Mesenchymal stem cell (in vitro differentiated cells and primary cell): ENCODE data around the gene NFASC.

Experiments
- DNase-seq: peaks from one replicate; pipeline ENCODE4 v3.0.0-alpha.2; 2013
- H2AFZ ChIP-seq: one replicate; pipeline ENCODE4 v1.6.1; 2013; ENCODE audit warnings: low read depth, mild to moderate bottlenecking, control low read depth, inconsistent platforms, low read length, moderate library complexity
- H2AK5ac ChIP-seq: 2 replicates; pipeline ENCODE4 v1.6.1; 2013; ENCODE audit warnings: low read length, moderate library complexity, mild to moderate bottlenecking, inconsistent platforms; ENCODE audit not compliant: severe bottlenecking
- H2BK120ac ChIP-seq: one replicate; pipeline ENCODE4 v1.6.1; 2013; ENCODE audit warnings: low read depth, mild to moderate bottlenecking, inconsistent platforms, low read length, moderate library complexity
- H2BK12ac ChIP-seq, 2 experiments: one replicate each; pipeline ENCODE4 v1.6.1; 2013; ENCODE audit warnings: inconsistent platforms in 2 of 2, low read length in 2 of 2, mild to moderate bottlenecking in 2 of 2, moderate library complexity in 2 of 2, control low read depth in 1 of 2
- H2BK15ac ChIP-seq: one replicate; pipeline ENCODE4 v1.6.1; 2013; ENCODE audit warnings: mild to moderate bottlenecking, low read depth, inconsistent platforms; ENCODE audit not compliant: poor library complexity, severe bottlenecking
- H2BK5ac ChIP-seq: 2 replicates; pipeline ENCODE4 v1.6.1; 2013; ENCODE audit warnings: low read depth, mild to moderate bottlenecking, low read length, control low read depth, inconsistent platforms; ENCODE audit not compliant: poor library complexity, severe bottlenecking
- H3K14ac ChIP-seq, 2 experiments: one replicate each; pipeline ENCODE4 v1.6.1; 2013; ENCODE audit warnings: inconsistent platforms in 2 of 2, low read length in 2 of 2, control low read depth in 1 of 2, mild to moderate bottlenecking in 1 of 2, moderate library complexity in 1 of 2
- H3K18ac ChIP-seq, 2 experiments: one replicate each; pipeline ENCODE4 v1.6.1; 2013; ENCODE audit warnings: inconsistent platforms in 2 of 2, low read length in 2 of 2, control low read depth in 1 of 2, low read depth in 1 of 2, mild to moderate bottlenecking in 1 of 2
- H3K23ac ChIP-seq, 2 experiments: one replicate each; pipeline ENCODE4 v1.6.1; 2013; ENCODE audit warnings: inconsistent platforms in 2 of 2, low read length in 2 of 2, mild to moderate bottlenecking in 2 of 2, moderate library complexity in 2 of 2, control low read depth in 1 of 2
- H3K27ac ChIP-seq: 2 replicates; pipeline ENCODE4 v1.5.1; 2013; ENCODE audit warnings: mild to moderate bottlenecking, moderate library complexity, low read length, control low read depth, inconsistent platforms; ENCODE audit not compliant: poor library complexity, severe bottlenecking
- H3K27me3 ChIP-seq, 2 experiments: 2 replicates each; pipeline versions ENCODE4 v1.6.1 to v1.7.0; 2013; ENCODE audit warnings: low read length in 2 of 2, mild to moderate bottlenecking in 2 of 2, moderate library complexity in 2 of 2, control low read depth in 1 of 2, inconsistent platforms in 1 of 2; ENCODE audit not compliant: control insufficient read depth in 1 of 2, insufficient read depth in 1 of 2
- H3K36me3 ChIP-seq, 2 experiments: 2 replicates each; pipeline versions ENCODE4 v1.6.1 to v1.7.0; 2013; ENCODE audit warnings: low read length in 2 of 2, control low read depth in 1 of 2, inconsistent platforms in 1 of 2, low read depth in 1 of 2, mild to moderate bottlenecking in 1 of 2; ENCODE audit not compliant: insufficient read depth in 2 of 2, control insufficient read depth in 1 of 2
- H3K4ac ChIP-seq, 2 experiments: one replicate each; pipeline ENCODE4 v1.6.1; 2013; ENCODE audit warnings: inconsistent platforms in 2 of 2, low read length in 2 of 2, mild to moderate bottlenecking in 2 of 2, moderate library complexity in 2 of 2, control low read depth in 1 of 2, low read depth in 1 of 2
- H3K4me1 ChIP-seq: 2 replicates; pipeline ENCODE4 v1.6.1; 2013; ENCODE audit warnings: low read depth, low read length, control low read depth; ENCODE audit not compliant: control insufficient read depth, insufficient read depth
- H3K4me2 ChIP-seq: 2 replicates; pipeline ENCODE4 v1.6.1; 2013; ENCODE audit warnings: low read length, mild to moderate bottlenecking, inconsistent platforms; ENCODE audit not compliant: poor library complexity, severe bottlenecking
- H3K4me3 ChIP-seq, 2 experiments: 2 replicates each; pipeline versions ENCODE4 v1.5.1 to v1.7.0; 2013; ENCODE audit warnings: low read length in 2 of 2, mild to moderate bottlenecking in 2 of 2, control low read depth in 1 of 2, low read depth in 1 of 2; ENCODE audit not compliant: insufficient read depth in 1 of 2
- H3K79me1 ChIP-seq: replicated peaks from 2 replicates; pipeline ENCODE4 v1.6.1; 2013; ENCODE audit warnings: mild to moderate bottlenecking, control low read depth, low read length, inconsistent platforms; ENCODE audit not compliant: poor library complexity, severe bottlenecking
- H3K9ac ChIP-seq: 2 replicates; pipeline ENCODE4 v1.7.0; 2013; ENCODE audit warnings: mild to moderate bottlenecking, low read length, moderate library complexity
- H3K9me3 ChIP-seq: 2 replicates; pipeline ENCODE4 v1.7.0; 2013; ENCODE audit warnings: mild to moderate bottlenecking, low read length; ENCODE audit not compliant: control insufficient read depth
- H4K8ac ChIP-seq: one replicate; pipeline ENCODE4 v1.6.1; 2013; ENCODE audit warnings: inconsistent platforms, mild to moderate bottlenecking, low read length, moderate library complexity
- H4K91ac ChIP-seq: one replicate; pipeline ENCODE4 v1.6.1; 2013; ENCODE audit warnings: mild to moderate bottlenecking, low read length, inconsistent platforms
- WGBS: methylation state at CpG from one replicate; pipeline ENCODE4 v1.1.7; 2013; ENCODE audit warnings: mixed read lengths; 5-methylcytosine and 5-hydroxymethylcytosine counted together

NFASC gene

GRCh38 chr1:204967451-204967850 lies 96.8 kb downstream of the NFASC start:
- Histone ChIP-seq H3K36me3 (peaks cover 0 to 77% of the 10 kb centered on the region in 2 experiments), H3K9me3 (no peaks in the 10 kb centered on the region), H2AK5ac (no peak overlapping the region), H3K18ac (no peak overlapping the region), H3K4me1 (no peaks in the 10 kb centered on the region), H3K23ac (no peak overlapping the region), H2BK120ac (no peak overlapping the region), H3K4ac (no peak overlapping the region), H3K4me2 (no peak overlapping the region), H2BK15ac (no peak overlapping the region), H2BK5ac (no peak overlapping the region), H4K8ac (no peak overlapping the region), H2BK12ac (no peak overlapping the region), H3K27me3 (peaks cover 0 to 75% of the 10 kb centered on the region in 2 experiments), H3K14ac (no peak overlapping the region), H3K27ac (no peak overlapping the region), H3K4me3 (no peak overlapping the region), H4K91ac (no peak overlapping the region), H2AFZ (no peak overlapping the region), H3K9ac (no peak overlapping the region), H3K79me1 (no peaks in the 10 kb centered on the region)
- DNase-seq, result no peak
- 66% methylated on average over 6 of the region's 6 CpGs for WGBS

GRCh38 chr1:204968135-204968534 lies 97.5 kb downstream of the NFASC start:
- Histone ChIP-seq H3K27ac (no peak overlapping the region), H3K9ac (no peak overlapping the region), H4K91ac (no peak overlapping the region), H3K79me1 (no peaks in the 10 kb centered on the region), H3K4me1 (no peaks in the 10 kb centered on the region), H3K36me3 (peaks cover 0 to 77% of the 10 kb centered on the region in 2 experiments), H2AK5ac (no peak overlapping the region), H2AFZ (no peak overlapping the region), H3K27me3 (peaks cover 0 to 70% of the 10 kb centered on the region in 2 experiments), H3K4ac (no peak overlapping the region), H3K9me3 (no peaks in the 10 kb centered on the region), H2BK5ac (no peak overlapping the region), H2BK120ac (no peak overlapping the region), H3K4me2 (no peak overlapping the region), H3K4me3 (no peak overlapping the region), H2BK12ac (no peak overlapping the region), H3K18ac (no peak overlapping the region), H3K14ac (no peak overlapping the region), H3K23ac (no peak overlapping the region), H2BK15ac (no peak overlapping the region), H4K8ac (no peak overlapping the region)
- DNase-seq, result no peak
- 91% methylated on average over 9 of the region's 10 CpGs for WGBS

GRCh38 chr1:204968951-204969350 lies 98.3 kb downstream of the NFASC start:
- H3K79me1 ChIP-seq, result no peaks in the 10 kb centered on the region
- H4K8ac ChIP-seq, result no peak overlapping the region
- H3K27ac ChIP-seq, result no peak overlapping the region
- peaks cover 0 to 67% of the 10 kb centered on the region in 2 experiments for H3K27me3 ChIP-seq
- H3K36me3 ChIP-seq, result peaks cover 0 to 77% of the 10 kb centered on the region in 2 experiments
- no peak overlapping the region for H3K18ac ChIP-seq
- no peak overlapping the region for H4K91ac ChIP-seq
- H2BK12ac ChIP-seq, result no peak overlapping the region
- H3K4me2 ChIP-seq, result no peak overlapping the region
- no peak overlapping the region for H3K4ac ChIP-seq
- no peaks in the 10 kb centered on the region for H3K4me1 ChIP-seq
- H3K4me3 ChIP-seq, result no peak overlapping the region
- H2AFZ ChIP-seq, result no peak overlapping the region
- H2BK15ac ChIP-seq, result no peak overlapping the region
- no peak overlapping the region for H2AK5ac ChIP-seq
- H3K9ac ChIP-seq, result no peak overlapping the region
- no peak overlapping the region for H2BK120ac ChIP-seq
- DNase-seq, result no peak
- H3K9me3 ChIP-seq, result no peaks in the 10 kb centered on the region
- WGBS, result 91% methylated on average over 14 of the region's 16 CpGs
- no peak overlapping the region for H3K23ac ChIP-seq
- H3K14ac ChIP-seq, result no peak overlapping the region
- no peak overlapping the region for H2BK5ac ChIP-seq

- Histone ChIP-seq H3K9ac (no peak overlapping the region), H4K8ac (no peak overlapping the region)
- 98% methylated on average over 2 of the region's 2 CpGs for WGBS
Measured at GRCh38 chr1:204970937-204971336, 100.3 kb downstream of the NFASC start.

More at GRCh38 chr1:204970937-204971336, 100.3 kb downstream of the NFASC start:
- no peaks in the 10 kb centered on the region for H3K4me1 ChIP-seq
- no peaks in the 10 kb centered on the region for H3K9me3 ChIP-seq
- peaks cover 0 to 62% of the 10 kb centered on the region in 2 experiments for H3K27me3 ChIP-seq
- no peak overlapping the region for H3K18ac ChIP-seq
- DNase-seq, result no peak
- no peak overlapping the region for H3K4ac ChIP-seq
- no peak overlapping the region for H3K4me3 ChIP-seq
- peaks cover 0 to 90% of the 10 kb centered on the region in 2 experiments for H3K36me3 ChIP-seq
- H2AK5ac ChIP-seq, result no peak overlapping the region
- H2BK15ac ChIP-seq, result no peak overlapping the region
- H2BK5ac ChIP-seq, result no peak overlapping the region
- no peak overlapping the region for H2BK12ac ChIP-seq
- H2BK120ac ChIP-seq, result no peak overlapping the region
- no peak overlapping the region for H3K4me2 ChIP-seq
- H3K14ac ChIP-seq, result no peak overlapping the region
- no peak overlapping the region for H3K27ac ChIP-seq
- no peak overlapping the region for H2AFZ ChIP-seq
- H3K79me1 ChIP-seq, result no peaks in the 10 kb centered on the region
- H4K91ac ChIP-seq, result no peak overlapping the region
- no peak overlapping the region for H3K23ac ChIP-seq
